Measurements from ENCODE around the gene PPIE.
"Not testable (repeated sequence)": the region's sequence is repeated elsewhere in the genome, so short reads cannot be mapped to it uniquely, and the experiment has no call there.

Gene PPIE

DNA sequence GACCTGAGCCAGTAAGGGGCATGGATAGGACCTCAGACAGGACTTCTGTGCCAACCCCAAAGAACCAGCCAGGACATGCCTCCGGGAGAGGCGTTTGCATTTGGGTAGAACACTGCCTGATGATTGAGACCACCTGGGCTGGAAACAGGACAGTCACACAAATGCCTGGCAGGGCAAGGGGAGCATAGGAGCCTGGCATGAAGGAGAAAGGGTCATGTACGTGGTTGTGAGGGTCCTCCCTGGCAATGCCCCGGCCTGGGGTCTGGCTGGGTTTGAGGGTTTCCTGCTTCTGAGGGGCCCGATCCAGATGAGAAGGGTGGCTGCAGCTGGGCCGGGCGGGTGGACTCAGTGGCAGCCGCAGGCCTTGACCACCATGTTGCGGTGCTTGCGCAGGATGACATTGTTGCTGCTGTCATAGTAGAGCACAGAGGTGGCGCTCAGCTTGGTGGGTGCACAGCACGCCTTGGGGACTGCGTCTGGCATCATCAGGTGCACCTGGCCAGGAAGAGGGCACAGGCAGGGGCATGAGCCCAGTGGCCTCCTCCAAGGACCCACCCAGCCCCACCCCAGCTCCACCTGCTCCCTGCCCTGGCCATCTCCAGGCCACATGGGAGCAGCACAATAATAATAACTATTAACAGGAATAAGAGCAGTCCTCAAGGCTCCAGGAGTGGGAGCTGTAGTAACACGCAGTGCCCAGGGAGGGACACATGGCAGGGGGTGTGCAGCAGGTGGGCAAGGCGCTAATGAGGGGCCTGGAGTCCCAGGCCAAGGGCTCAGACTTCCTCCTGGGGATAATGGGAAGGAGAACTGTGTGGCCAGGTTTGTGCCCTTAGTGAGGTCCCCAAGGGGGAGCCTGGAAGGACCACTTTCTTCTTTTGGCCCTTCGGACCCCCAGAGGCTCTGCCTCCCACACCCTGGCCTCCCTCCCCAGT is 21.7 kb downstream of the PPIE start:
- DNase-seq, result no peak

DNA sequence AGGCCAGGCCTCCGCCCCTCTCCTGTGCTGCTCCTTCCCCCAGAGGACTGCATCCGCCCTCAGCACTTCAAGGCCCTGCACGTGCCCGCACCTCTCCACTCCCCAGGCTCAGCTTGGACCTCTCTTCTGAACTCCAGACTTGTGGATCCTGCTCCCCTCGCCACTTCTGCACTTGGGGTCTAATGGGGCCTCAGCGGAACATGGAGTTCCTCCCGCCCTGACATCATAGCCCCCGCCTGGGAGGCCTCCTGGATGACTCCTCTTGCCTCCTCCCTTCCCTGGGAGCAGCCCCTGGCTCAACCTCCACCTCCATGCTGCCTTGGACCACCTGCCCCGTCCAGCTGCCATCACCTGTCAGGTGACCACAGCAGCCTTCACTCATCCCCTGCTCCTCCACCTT is 22.3 kb downstream of the PPIE start:
- no peak for DNase-seq

DNA sequence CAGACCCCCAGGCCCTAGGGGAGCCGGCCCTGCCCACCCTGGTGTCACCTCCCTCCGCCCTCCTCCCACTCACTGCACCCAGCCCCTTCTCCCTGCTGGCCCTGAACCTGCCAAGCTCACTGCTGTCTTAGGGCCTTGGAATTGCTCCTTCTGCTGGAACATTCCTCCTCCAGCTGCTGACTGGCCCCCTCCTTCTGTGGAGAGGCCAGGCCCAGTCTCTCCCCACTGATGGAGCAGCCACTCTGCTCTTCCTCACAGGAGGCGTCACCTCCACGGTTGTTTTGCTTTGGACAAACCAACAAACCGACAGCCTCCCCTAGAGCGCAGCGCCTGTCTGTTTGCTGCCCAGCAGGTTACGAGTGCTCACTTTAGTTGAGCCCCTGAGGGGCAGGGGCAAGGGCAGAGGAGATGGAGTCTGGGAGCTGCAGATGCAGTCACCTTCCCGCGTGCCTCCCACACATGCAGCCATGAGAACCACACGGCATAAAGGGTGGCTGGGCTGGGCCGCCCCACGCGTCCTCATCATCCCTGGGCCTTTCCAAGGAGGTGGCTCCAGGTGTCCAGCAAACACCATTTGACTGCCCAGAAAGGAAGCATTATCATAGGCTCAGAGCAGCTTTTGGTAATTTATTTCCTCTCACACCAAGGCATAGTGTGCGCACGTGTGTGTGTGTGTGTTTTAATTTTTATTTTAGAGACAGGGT is 23.0 kb downstream of the PPIE start:
- no peak for DNase-seq

DNA sequence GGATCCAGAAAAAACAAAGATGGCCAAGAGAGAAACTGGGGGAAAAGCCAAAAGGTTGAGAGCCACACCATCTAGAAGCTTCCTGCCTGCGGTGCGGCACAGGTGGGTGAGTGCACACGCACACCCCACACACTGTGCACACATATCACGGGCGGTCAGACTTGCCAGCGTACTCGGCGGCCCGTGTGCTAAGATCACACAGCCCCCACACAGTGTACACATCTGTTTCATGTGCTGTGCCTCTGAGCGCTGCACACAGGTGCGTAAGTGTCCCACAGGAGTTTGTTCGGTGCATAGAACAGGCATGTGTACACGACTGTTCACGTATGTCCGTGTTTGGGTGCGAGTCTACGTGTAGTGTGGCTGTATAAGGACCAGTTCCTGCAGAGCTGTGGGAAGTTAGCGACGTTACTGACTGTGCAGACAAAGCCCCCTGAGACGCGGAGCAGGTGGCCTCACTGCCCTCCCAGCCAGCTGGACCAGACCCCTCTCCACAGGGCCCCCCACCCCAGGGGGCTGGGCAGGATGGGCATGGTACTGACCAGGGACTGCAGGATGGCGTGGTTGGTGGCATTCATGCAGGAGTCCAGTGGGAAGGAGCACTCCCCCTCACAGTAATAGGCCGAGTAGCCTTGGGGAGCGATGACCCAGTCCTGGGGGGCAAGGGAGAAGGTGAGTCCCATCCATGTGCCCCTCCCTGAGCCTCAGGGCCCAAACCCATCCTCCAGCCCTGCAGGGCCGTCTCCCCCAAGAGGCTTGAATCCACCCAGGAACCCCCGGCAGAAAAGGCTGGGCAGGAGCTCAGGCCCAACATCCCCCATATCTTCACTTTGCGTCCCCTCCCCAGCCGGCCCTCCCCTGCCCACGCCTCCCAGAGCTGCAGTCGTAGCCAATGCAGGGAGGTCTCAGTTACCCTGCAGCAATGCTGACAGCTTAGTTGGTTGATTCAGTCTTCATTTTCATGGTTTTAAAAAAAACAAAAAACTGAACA is 24.2 kb downstream of the PPIE start:
- no peak for DNase-seq

DNA sequence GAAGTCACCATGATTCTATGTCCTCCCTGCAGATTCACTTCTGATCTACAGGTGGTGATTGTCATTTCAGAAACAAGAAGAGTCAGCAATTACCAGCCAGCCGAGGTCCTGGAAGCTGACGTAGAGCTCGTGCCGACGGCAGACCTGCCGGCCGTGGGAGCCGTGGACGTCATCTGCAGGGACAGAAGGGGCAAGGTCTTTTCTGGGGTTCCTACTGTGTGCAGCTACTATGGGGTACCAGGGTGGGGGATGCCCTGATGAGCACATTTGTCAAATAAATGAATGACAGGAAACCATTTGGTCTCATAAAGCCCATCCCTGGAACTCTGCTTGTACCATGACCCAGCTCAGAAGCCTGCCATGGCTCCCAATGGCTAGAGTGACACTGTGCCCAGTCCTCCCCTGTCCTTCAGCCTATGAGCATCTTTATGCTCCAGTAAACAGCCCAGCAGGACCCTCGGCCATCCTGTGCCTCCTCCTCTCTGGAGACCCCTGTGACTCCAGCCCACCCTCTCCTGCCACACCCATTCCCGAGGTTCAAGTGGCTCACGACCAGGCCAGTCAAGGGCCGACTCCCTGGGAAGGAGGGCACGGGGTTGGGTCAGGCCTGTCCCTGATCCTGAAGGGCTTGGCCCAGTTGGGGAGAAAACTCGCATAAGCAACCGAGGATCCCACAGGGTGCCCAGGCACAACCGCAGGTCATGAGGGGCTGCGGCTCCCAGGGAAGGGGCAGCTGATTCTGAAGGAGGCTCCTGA is 25.1 kb downstream of the PPIE start:
- not testable (repeated sequence) for DNase-seq

DNA sequence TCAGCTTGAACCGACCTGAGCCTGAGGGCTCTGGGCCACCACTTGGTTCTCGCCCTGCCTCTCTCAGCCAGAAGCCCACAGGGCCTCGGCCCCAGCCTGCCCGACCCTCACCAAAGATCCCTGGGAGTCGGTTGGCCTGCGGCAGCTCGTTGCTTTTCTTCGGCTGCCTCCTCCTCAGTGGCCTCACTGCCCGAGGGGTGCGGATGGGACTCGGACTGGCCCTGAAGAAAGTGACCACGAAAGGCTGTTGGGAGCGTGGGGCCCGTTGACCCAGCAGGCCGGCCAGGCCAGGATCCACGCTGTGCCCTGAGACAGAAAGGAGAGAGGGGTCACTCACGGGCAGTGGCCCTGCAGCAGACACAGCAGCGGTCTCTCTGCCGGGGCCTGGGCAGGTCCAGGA is 25.8 kb downstream of the PPIE start:
- DNase-seq, result not testable (repeated sequence)

DNA sequence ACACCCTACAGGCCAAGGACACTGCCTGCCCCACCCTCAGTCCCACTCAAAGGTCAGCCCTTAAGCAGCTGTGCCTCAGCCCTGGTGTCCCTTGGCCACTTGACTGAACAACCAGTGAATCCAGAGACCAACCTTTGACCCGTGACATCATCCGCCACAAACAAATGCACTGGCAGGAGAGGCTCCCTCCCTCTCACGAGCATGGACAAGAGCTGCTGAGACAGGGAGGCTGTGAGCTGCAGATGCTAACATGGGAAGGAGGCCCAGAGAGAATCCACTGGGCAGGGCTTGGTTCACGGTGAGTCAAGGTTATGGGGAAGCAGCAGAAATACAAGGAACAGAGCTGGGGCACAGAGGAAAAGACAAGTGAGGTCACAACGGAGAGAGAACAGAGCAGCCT is 27.8 kb downstream of the PPIE start:
- not testable (repeated sequence) for DNase-seq

DNA sequence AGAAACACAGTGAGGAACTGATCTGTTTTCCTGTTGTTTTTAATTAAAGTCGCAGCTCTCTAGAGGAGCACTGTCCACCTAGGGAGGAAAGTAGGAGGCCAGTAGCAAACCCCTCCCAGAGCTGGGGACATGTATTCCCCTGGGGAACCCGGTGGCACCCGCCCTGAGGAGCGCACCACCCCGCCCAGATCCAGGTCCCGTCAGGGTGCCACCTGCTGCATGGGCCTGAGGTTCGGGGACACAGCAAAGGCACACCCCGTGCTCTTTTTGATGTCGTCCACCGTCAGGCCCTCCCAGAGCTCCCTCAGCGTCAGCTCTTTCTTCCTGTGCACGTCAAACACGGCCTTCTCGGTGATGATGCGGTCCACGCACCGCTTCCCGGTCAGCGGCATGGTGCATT is 30.8 kb downstream of the PPIE start:
- not testable (repeated sequence) for DNase-seq

DNA sequence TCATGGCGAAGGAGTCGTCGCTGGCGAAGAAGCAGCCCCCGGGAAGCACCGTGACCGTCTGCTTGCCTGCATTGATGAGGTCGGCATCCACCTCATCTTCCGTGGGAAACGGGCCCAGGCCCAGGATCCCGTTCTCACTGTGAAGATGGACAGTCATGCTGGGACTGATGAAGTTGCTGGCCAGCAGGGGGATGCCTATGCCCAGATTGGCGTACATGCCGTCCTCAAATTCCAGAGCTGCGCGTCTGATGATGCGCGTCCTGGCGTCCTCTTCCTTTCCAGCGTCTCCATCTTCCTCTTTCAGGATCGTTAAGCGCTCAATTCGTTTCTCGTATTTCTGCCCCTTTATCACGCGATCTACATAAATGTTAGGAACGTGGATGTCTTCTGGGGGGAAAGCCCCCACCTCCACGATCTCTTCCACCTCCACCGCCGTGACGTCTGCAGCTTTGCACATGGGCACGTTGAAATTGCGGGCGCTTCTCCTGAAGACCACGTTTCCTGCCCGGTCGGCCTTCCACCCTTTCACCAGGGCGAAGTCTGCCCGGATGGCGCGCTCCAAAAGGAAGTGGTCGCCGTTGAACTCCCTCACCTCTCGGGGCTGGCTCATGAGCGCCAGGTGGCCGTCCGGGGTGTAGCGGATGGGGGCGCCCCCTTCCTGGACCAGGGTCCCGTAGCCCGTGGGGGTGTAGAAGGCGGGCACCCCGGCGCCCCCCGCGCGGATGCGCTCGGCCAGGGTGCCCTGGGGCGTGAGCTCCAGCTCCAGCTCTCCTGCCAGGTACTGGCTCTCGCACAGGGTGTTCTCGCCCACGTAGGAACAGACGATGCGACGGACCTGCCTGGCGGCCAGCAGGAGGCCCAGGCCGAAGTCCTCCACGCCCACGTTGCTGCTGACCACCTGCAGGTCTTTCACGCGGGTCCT is 31.7 kb downstream of the PPIE start:
- DNase-seq, result not testable (repeated sequence)

DNA sequence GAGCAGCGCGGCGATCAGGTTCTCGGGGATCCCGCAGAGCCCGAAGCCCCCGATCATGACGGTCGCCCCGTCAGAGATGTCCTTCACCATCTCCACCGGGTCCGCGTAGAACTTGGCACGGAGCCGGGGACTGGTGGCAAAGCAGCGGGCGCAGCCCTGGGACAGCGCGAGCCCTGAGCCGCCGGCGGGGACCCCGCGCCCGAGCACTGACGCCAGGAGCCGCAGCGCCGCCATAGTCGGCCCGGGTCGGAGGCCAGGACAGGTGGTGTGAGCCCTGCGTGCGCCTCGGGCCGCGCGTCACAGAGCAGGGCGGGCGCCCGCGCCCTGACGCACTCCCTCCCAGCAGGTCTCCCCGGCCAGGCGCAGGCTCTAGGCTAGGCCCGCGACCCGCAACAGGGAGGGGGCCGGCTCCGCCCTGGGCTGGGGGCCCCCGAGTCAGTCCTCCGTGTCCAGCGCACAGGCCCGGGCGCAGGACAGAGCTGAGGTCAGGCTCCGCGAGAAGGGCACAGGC is 32.4 kb downstream of the PPIE start, which contains the start of gene OXCT2:
TSS of gene OXCT2 (minus strand) at position 327 of the 511 bp plus-strand sequence. CDS start at position 234, 93 bp downstream.
- not testable (repeated sequence) for DNase-seq

DNA sequence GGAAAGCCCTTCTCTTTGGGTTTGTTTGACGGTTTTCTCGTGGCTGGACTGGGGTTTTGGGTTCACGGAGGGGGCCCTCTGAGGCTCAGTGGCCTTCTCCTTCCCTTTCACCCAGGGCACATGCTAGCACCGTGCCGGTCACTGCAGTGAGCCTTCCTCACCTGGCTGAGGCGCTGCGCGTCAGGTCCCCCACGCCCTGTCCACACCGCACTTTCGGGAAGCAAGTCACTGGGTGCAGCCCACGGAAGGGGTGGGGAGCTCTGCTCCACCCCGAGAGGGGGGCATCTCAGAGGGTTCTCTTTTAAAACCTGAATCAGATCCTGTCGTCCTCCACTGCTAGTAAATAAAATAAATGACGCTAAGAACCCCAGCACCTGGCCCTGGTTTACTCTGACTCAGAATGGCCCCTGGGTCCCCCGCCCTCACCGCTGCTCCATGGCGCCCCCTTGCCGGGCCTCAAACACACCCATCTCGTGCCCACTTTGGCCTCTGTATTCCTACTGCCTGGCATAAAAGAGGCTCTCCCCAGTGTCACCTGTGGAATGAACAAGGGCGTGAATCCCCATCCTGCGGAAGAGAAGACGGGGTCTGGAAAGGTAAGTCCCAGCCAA is 34.8 kb downstream of the PPIE start:
- DNase-seq, result not testable (repeated sequence)

DNA sequence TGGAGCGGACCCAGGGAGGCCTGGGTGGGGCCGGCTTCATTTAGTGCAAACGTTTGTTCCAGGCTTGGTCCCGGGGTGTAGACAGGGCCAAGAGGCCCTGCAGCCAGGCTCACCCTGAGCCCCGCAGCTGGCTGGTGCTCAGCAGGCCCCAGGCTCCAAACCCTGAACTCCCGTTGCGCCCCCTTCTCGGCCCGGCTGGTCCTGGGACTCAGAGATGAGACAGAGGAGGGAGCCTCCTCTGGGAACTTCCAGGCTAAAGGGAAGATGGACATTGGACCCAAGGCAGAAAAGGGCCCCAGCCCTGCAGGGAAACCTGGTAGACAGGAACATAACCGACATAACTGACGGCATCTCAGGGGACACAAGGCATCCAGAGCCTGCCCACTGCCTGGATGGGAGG is 36.5 kb downstream of the PPIE start:
- not testable (repeated sequence) for DNase-seq

DNA sequence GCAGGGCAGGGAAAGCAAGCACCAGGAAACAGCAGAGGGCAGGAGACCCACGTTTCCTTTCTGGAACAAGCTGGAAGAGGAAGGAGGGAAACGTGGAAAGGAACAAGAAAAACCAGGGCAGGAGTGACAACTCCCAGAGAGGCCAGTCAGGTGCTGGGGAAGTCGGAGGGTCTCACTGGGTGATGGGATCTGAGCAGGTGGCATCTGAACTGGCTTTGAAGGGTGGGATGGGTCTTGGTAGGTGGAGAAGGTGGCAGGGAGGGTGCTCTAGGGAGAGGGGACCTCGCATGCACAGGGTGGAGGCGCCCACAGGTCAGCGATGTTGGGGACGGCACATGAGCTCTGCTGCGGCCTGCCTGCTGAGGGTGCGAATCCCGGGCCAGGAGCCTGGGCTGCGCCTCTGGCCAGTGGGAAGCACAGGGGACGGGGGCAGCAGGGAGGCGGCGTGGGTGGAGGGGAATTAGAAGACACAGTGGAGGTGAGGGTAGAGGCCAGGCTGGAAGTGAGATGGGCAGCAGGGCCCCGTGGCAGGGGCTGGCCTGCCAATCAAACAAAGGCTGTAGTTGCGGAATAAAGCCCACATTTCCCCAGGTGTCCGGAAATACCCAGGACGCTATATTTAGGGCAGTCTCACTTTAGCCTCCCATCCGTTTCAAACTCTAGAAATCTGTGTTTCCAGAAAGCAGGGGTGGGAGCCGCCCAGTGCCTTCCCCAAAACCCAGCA is 37.2 kb downstream of the PPIE start:
- DNase-seq, result not testable (repeated sequence)

DNA sequence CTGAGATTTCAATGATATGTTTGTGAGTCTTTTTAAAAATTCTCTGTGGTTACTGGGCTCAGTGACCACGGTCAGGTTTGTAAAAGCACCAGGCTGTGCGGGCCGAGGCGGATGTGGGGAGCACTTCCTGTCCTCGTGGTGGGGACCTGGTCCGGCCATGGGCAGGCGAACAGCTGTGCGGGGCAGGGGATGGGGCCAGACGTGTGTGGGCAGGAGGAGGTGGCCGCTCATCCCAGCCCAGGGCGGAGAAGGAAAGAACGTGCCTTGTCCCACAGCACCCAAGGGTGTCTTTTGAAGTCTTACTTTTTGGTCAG is 37.7 kb downstream of the PPIE start:
- peak; percentile 59 for DNase-seq

DNA sequence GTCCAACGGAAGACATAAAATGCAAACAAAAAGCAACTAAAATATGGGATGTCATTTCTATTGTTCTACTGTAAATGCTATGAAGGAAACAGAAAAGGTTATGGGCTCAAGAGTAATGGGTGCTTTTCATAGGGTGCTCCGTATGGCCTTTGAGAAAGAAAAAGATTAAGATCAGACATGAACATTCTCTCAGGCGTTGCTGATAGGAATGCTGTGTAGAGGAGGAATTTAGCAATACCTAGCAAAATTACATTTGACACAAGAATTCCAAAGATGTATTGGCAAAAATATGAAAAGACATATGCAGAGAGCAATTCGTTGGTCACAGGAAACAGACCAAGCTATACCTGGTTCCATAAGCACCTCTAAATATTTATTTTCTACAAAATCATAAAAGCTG is 38.2 kb downstream of the PPIE start:
- DNase-seq, result no peak

DNA sequence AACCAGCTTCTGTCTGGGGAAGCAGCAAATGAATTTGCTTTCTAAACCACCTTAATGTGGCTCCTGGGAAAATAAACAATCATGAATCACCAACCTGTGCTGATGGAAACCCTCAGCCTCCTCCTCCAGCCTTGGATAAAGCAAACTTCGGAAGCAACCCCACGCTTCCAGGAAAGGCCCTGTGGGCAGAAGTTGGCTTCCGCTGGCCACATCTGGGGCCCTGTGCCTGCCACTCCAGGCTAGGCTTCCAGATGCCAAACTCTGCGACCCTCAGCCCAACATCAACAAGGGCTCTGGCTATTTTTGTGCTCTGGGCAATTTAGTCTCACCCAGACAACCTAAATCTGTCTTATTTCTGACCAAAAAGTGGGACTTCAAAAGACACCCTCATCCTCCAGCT is 38.6 kb downstream of the PPIE start:
- no peak for DNase-seq

DNA sequence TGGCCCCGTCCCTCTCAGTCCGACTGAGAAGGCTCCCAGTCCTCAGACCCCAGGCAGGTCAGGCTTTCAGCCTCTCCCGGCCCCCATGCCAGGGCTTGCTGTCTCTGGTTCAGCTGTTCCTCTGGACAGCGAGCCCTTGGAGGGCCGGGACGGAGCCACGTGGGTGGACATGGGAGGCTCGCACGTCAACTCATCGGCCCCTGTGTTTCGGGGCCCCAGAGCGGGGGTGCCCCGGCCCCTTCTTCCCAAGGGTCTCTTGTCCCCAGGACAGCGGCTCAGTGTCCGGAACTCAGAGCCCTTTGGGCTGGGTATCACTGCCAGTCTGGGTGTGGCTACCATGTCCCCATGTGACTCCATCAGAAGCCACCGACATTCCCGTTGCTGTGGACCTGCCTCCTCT is 39.2 kb downstream of the PPIE start:
- DNase-seq, result not testable (repeated sequence)

DNA sequence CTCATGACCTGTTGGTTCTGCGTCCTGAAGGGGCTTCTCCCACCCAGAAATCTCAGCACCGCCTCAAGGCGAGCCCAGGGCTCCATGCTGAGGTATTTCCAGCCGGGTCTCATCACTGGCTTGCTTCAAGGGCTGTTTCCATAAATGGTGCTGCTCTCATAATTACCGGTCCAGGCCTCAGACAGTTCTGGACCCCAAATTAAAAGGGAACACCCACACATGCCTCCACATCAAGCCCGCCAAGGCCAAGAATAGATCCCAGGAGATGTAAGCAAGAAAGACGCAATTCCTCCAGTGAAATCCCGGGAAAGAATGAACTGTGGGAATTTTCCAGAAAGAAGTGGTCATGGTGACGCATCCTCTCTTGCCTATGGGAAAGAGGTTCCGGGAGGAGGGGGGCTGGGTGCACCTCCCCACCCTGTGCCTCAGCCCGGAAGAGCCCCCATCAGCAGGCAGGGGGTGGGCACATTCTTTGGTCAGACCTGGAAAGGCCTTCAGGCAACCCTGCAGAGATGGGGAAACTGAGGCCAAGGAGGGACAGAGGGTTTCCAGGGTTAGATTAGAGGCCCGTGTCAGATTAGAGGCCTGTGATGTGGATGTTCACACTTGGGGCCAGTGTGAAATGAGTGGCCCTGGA is 39.9 kb downstream of the PPIE start:
- DNase-seq, result not testable (repeated sequence)

DNA sequence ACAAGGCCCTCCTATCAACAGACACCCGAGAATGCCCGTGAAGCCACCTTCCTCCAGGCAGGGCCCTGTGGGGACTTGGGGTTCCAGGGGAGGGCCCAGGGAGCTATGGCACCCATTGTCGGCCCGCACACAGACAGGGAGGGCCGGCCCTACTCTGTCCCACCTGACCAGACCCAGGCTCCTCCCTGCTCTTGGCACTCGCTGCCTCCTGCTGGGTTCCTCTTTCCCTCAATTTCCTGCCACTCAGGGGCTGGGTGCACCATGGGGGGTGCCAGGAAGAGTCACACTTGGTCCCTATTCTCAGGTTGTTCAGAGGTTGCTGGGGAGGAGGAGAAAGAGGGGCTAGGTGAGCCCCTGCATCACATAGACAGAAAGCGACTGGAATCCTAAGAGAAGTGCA is 40.5 kb downstream of the PPIE start:
- DNase-seq, result no peak
